Adipocyte (in vitro differentiated cells): ENCODE results near the gene OR2T27.
"Not testable (repeated sequence)": the region's sequence is repeated elsewhere in the genome, so short reads cannot be mapped to it uniquely, and the experiment has no call there.

ENCODE experiments used
- DNase-seq: peaks from one replicate; pipeline ENCODE4 v3.0.0-alpha.2; 2015; ENCODE audit warnings: low read depth
- H3K27me3 ChIP-seq: replicated peaks from 2 replicates; pipeline ENCODE4 v1.7.0; 2013; ENCODE audit warnings: mild to moderate bottlenecking, low read length, moderate library complexity; ENCODE audit not compliant: control insufficient read depth, insufficient read depth
- H3K36me3 ChIP-seq: 2 replicates; pipeline ENCODE4 v1.7.0; 2013; ENCODE audit warnings: low read length, mild to moderate bottlenecking, moderate library complexity; ENCODE audit not compliant: control insufficient read depth, insufficient read depth, severe bottlenecking
- H3K4me1 ChIP-seq: 2 replicates; pipeline ENCODE4 v1.7.0; 2013; ENCODE audit warnings: mild to moderate bottlenecking, low read length, moderate library complexity; ENCODE audit not compliant: control insufficient read depth, insufficient read depth
- H3K4me3 ChIP-seq: 2 replicates; pipeline ENCODE4 v1.7.0; 2013; ENCODE audit warnings: mild to moderate bottlenecking, low read length, moderate library complexity
- H3K9ac ChIP-seq: 2 replicates; pipeline ENCODE4 v1.7.0; 2013; ENCODE audit warnings: mild to moderate bottlenecking, low read length, moderate library complexity
- H3K9me3 ChIP-seq: 2 replicates; pipeline ENCODE4 v1.7.0; 2013; ENCODE audit warnings: mild to moderate bottlenecking, low read length, moderate library complexity; ENCODE audit not compliant: control insufficient read depth

The OR2T27 gene

DNA sequence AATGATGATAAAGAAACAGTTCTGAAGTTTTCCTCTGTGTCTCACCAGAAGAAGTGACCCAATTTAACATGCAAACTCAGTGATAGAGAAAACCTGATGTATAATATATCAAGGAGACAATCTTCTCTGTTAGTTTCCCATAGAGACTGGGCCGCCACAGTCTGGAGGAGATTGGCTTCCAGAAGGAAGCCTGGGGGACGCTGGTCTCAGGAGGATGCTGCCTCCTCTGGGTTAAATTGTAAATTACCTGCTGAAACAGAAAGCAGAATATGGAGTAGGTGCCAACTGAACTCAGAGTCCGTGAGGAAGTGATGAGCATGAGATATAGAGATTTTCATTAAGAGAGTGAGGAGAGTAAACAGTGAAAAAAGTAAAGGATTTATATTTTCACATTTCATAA lies 31.5 kb upstream of the OR2T27 start:
- no peak overlapping the region for H3K9ac ChIP-seq
- H3K9me3 ChIP-seq: peaks cover 10% of the 10 kb centered on the region
- H3K4me3 ChIP-seq: no peak overlapping the region
- DNase-seq: no peak
- no peaks in the 10 kb centered on the region for H3K4me1 ChIP-seq
- no peaks in the 10 kb centered on the region for H3K36me3 ChIP-seq
- no peaks in the 10 kb centered on the region for H3K27me3 ChIP-seq

DNA sequence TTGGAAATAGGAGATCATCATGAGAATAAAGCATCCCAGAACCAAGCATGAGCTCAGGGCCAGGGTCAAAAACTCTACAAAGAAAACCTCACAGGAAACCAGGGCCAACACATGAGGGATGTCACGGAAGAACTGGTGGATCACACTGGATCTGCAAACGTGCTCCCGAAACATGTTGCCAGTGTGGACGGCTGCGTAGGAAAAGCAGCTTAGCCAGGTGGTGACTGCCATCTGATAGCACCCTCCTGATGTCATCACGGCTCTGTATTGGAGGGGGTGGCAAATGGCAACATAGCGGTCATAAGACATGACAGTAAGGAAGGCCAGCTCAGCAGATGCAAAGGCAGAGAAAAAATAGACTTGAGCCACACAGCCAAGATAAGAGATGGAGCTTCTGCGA lies 26.3 kb upstream of the OR2T27 start:
- Histone ChIP-seq H3K4me1 (no peaks in the 10 kb centered on the region), H3K9me3 (peaks cover 5% of the 10 kb centered on the region), H3K9ac (no peak overlapping the region), H3K36me3 (no peaks in the 10 kb centered on the region), H3K4me3 (no peak overlapping the region), H3K27me3 (no peaks in the 10 kb centered on the region)
- DNase-seq: no peak

DNA sequence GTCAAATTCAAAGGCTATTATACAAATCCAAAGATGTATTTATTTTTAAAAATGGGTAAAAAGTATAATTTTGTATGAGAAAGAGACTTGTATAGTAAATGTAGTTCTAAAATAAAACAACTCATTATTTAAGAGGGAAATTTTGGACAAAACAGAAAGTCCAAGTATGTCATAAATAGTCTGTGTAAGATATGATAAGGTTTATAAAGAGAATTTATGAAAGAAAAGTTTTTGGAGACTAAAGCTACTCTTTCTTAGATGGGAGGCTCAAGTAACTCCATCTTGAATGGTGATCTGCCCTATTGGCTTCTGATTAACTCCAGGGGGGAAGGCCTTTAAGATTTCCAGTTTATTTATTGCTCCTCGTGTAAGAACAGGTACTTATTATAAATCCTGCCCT lies 14.7 kb upstream of the OR2T27 start:
- no peak overlapping the region for H3K9ac ChIP-seq
- no peaks in the 10 kb centered on the region for H3K36me3 ChIP-seq
- no peaks in the 10 kb centered on the region for H3K27me3 ChIP-seq
- no peaks in the 10 kb centered on the region for H3K4me1 ChIP-seq
- no peak overlapping the region for H3K4me3 ChIP-seq
- no peak for DNase-seq
- peaks cover 12% of the 10 kb centered on the region for H3K9me3 ChIP-seq

DNA sequence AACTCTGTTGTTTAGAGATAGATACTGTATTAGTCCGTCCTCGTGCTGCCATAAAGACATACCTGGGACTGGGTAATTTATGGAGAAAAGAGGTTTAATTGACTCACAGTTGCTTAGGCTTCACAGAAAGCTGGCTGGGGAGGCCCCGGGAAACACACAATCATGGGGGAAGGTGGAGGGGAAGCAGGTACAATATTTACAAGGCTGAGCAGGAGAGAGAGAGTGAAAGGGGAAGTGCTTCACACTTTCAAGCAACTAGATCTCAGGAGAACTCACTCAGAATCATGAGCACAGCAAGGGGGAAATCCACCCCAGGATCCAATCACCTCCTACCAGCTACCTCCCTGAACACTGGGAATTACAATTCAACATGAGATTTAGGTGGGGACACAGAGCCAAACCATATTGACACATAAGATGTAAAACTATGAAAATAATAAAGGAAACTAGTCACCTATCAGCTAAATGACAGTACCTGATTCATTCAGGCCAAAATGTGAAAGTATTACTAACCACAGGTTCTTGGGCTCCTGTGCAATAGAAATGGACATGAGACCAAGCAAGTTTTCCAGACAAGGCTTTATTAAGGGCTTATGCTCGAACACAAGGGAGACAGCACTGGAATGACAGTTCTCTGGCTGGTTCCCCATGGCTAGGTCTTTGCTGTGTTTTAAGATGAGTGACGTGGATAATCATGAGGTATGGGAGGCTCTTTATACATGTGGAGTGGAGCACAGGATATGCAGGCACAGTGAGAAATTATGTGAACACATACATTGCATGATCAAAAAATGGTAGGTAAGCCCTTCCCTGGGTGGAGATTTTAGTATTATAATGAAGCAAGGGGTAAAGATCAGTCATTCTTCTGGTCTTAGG lies 8.4 kb upstream of the OR2T27 start:
- H3K4me1 ChIP-seq, H3K36me3 ChIP-seq, H3K4me3 ChIP-seq, H3K27me3 ChIP-seq, H3K9ac ChIP-seq, DNase-seq, H3K9me3 ChIP-seq: not testable (repeated sequence)

DNA sequence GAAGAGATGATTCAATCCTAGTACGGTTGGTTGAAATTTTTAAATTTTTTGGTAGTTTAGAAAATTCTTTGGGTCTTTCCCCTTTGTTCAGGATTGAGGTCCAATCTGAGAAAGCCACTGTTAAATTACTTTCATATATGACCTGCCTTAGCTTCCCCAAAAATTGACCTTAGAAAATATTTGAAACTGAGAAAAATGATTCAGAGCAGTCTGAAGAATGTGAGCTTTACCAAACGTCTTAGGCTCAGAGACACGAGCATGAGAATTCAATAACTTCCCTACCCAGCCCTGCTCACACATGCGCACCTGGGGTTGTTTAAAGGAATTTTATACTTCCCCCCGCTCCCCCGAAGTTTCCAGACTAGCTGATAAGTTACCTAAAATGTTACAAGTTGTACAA lies 1.5 kb upstream of the OR2T27 start:
- H3K27me3 ChIP-seq, H3K4me1 ChIP-seq, H3K36me3 ChIP-seq, H3K4me3 ChIP-seq, DNase-seq, H3K9ac ChIP-seq, H3K9me3 ChIP-seq: not testable (repeated sequence)

DNA sequence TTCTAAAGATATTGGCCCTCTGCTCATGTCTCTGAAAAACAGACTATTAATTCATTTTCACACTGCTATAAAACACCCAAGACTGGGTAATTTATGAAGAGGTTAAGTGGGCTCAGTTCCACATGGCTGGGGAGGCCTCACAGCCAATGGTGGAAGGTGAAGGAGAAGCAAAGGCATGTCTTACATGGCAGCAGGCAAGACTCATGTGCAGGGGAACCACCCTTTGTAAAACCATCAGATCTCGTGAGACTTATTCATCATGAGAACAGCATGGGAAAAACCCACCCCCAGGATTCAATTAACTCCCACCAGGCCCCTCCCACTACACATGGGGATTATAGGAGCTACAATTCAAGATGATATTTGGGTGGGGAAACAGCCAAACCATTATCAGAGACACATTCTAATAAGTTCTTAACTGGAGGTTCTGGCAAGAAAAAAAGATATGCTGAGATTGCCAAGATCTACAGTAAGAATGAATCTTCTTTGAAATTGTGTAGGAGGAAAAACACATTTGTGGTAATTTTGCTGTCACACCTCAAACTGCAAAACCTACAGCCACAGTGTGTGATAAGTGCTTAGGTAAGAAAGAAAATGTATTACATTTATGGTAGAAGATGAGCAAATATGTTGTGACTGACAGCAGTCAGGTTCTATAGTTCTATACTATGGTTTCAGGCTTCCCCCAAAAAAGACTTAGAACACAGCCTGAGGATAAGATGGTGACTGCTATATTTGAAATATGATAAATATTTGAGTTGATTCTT lies 6.4 kb downstream of the OR2T27 start:
- not testable (repeated sequence) for H3K9ac ChIP-seq, H3K4me1 ChIP-seq, H3K9me3 ChIP-seq, H3K36me3 ChIP-seq, DNase-seq, H3K4me3 ChIP-seq, H3K27me3 ChIP-seq

DNA sequence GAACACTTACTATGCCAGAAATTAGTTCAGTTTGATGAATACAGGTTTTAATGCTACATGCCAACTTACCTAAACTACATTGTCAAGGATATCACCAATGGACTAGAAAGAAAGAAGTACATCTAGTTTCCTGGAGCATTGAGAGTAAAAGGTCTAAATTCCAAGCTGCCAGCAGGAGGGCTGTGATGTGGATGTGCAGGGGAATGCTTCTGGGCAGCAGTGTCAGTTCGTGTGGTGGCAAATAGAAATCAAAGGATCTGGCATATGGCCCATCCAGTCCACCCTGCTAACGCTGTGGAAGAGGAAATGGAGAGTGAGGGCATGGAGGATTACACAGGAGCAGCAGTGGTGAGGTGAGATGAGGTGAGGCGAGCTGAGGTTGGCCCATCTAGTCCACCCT lies 10.2 kb downstream of the OR2T27 start, which contains the start of gene OR2T35:
OR2T35 (minus strand) TSS at position 101 of the 400 bp plus-strand sequence. CDS start 6,020 bp downstream, outside the sequence.
- H3K9ac ChIP-seq, H3K4me3 ChIP-seq, DNase-seq, H3K36me3 ChIP-seq, H3K27me3 ChIP-seq, H3K4me1 ChIP-seq, H3K9me3 ChIP-seq: not testable (repeated sequence)

DNA sequence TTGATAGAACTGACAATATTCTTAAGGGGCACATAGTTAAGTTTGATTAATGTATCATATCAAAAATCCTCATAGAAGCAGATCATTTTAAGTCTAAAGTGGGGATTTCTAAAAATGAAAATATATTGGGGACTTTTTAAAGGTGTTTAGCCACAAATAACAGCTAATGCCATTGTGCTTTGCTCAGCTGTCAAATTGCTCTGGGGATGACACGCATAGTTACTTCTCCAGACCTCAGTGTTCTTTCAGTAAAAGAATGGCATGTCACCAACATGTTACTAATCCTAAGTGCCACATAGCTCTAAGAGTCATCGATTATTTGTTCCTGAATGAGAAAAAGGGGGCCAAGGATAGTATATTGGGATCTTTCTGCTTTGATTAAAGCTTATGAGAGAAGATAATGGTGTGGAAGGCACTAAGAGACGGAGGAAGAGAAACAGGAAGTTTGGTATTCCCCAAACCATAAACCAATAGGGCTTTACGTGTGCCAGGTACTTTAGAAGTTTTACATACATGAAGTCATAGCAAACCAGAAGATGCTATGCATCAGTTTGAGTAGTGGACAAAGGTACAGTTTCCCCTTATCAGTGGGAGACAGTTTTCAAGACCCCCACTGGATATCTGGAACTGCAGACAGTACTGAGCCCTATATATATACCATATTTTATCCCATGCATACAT lies 12.2 kb downstream of the OR2T27 start:
- H3K9ac ChIP-seq, DNase-seq, H3K9me3 ChIP-seq, H3K4me3 ChIP-seq, H3K27me3 ChIP-seq, H3K36me3 ChIP-seq, H3K4me1 ChIP-seq: not testable (repeated sequence)

DNA sequence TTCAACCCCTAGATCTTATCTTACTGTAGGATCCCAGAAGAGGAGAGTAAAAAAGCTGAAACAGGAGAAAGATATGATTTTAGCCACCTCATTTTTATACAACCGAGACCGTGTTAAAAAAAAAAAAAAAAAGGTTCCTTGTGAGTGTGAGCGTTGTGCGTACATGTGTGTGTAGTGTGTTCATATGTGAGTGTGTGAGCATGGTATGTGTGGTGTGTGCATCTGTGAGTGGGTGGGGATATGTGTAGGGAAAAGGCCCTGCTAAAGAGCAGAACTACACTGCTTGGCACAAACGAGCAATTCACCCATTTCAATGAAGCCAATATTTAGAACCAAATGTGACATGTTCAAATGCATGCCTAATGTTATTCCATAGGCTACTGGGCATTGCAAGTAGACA lies 13.7 kb downstream of the OR2T27 start:
- not testable (repeated sequence) for H3K36me3 ChIP-seq

DNA sequence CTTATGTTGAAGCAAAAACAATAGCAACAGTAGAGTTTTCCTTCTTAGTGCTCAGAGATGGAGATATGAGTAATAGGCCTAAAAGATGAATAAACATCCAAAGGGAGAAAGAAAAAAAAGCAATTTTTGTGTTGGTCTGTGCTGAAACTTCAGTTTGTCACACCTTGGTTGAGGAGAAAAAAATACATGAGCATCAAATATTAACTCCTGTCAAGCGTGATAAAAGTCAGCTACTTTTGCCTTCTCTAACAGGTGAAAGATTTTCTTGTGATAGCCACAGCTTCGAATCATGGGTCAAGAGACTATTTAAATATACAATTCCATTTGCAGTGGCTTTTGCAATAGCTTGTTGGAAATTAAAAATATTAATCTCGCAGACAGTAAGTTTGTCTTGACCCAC lies 14.4 kb downstream of the OR2T27 start:
- H3K36me3 ChIP-seq, H3K4me1 ChIP-seq, H3K9me3 ChIP-seq, H3K4me3 ChIP-seq, H3K27me3 ChIP-seq, H3K9ac ChIP-seq, DNase-seq: not testable (repeated sequence)

More for the DNA sequence above, 13.7 kb downstream of the OR2T27 start:
- H3K4me1 ChIP-seq, DNase-seq, H3K27me3 ChIP-seq, H3K9me3 ChIP-seq, H3K9ac ChIP-seq, H3K4me3 ChIP-seq: not testable (repeated sequence)

DNA sequence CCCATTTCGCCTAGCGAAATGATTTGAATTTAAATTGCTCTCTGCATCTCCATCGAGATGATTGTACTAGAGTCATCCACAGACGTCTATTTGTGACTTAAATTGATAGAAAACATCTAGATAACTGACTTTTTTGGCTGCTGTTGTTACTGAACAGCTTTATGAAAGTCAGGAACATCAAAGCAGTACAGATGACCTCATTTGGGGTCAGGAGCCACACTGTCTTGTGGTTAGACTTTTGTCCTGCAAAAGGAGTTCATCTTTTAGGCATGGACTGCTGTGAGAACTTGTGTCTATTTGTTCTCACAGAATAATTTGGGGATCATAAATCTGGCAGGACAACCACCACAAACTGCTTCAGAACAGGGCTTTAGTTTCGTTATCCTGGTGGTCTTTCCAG lies 15.7 kb downstream of the OR2T27 start:
- not testable (repeated sequence) for H3K4me1 ChIP-seq, H3K36me3 ChIP-seq, H3K27me3 ChIP-seq, H3K9ac ChIP-seq, DNase-seq, H3K9me3 ChIP-seq, H3K4me3 ChIP-seq
